Activated CD4-positive, alpha-beta T cell treated with anti-CD3 and anti-CD28 coated beads, Interleukin-2, Interleukin-6, amounts not matched to agents 100 ng/mL and 50 ng/mL, durations not matched to agents 16 hours and 8 hours (primary cell): ENCODE measurements around the gene PRKCSH.
"Not testable (repeated sequence)": the region's sequence is repeated elsewhere in the genome, so short reads cannot be mapped to it uniquely, and the experiment has no call there.

Experiments used
- DNase-seq: peaks from one replicate; pipeline ENCODE4 v3.0.0-alpha.2; 2020

Gene PRKCSH

GRCh38 chr19:11435057-11435832, at the start of gene PRKCSH, which contains the start of gene ODAD3:
Gene PRKCSH, plus strand, starts transcription at chr19:11435635. Its CDS starts 483 bp downstream, at chr19:11436118.
Gene ODAD3, minus strand, starts transcription at chr19:11435121. Its CDS starts 105 bp downstream, at chr19:11435016.
- DNase-seq = peak; percentile 100

- DNase-seq = no peak
Measured at GRCh38 chr19:11387162-11388034, 48.0 kb upstream of the PRKCSH start.

GRCh38 chr19:11390359-11390758, 45.1 kb upstream of the PRKCSH start:
- DNase-seq = no peak

- DNase-seq = no peak
Measured at GRCh38 chr19:11390933-11391680, 44.3 kb upstream of the PRKCSH start.

- DNase-seq = no peak
Measured at GRCh38 chr19:11397089-11397610, 38.3 kb upstream of the PRKCSH start.

- DNase-seq = no peak
Measured at GRCh38 chr19:11399667-11400066, 35.8 kb upstream of the PRKCSH start.

- no peak for DNase-seq
Measured at GRCh38 chr19:11400798-11401197, 34.6 kb upstream of the PRKCSH start.

- DNase-seq = no peak
Measured at GRCh38 chr19:11401808-11402543, 33.5 kb upstream of the PRKCSH start.

- no peak for DNase-seq
Measured at GRCh38 chr19:11404588-11405222, 30.7 kb upstream of the PRKCSH start.

GRCh38 chr19:11405846-11406643, 29.4 kb upstream of the PRKCSH start:
- DNase-seq = peak; percentile 27

- DNase-seq = not testable (repeated sequence)
Measured at GRCh38 chr19:11406703-11407236, 28.7 kb upstream of the PRKCSH start.

- DNase-seq = no peak
Measured at GRCh38 chr19:11408591-11408990, 26.8 kb upstream of the PRKCSH start.

- no peak for DNase-seq
Measured at GRCh38 chr19:11410682-11411081, 24.8 kb upstream of the PRKCSH start.

- no peak for DNase-seq
Measured at GRCh38 chr19:11414544-11414943, 20.9 kb upstream of the PRKCSH start.

- no peak for DNase-seq
Measured at GRCh38 chr19:11416346-11417052, 18.9 kb upstream of the PRKCSH start.

- DNase-seq = no peak
Measured at GRCh38 chr19:11418094-11418548, 17.3 kb upstream of the PRKCSH start.

- no peak for DNase-seq
Measured at GRCh38 chr19:11418549-11419506, 16.6 kb upstream of the PRKCSH start, which contains the start of gene RGL3. Gene RGL3, minus strand, starts transcription at chr19:11419314. Its CDS starts 36 bp downstream, at chr19:11419278.
